Measurements from ENCODE around the gene NAV2.

NAV2 gene

GRCh38 chr11:19848219-19848618 is 135.6 kb downstream of the NAV2 start:
- Histone ChIP-seq H3K36me3 (peaks cover 0 to 46% (median 30%) of the 10 kb centered on the region in 3 donors), H3K4me3 (no peak overlapping the region), H3K4me1 (peaks cover 0 to 53% (median 19%) of the 10 kb centered on the region in 4 donors), H3K27me3 (no peaks in the 10 kb centered on the region), H3K9me3 (no peaks in the 10 kb centered on the region), H3K27ac (no peak overlapping the region)
- intact Hi-C loops (cut with DNase I; ENCODE audit: low total_unique reads), result no loop called here
- TF ChIP-seq, protein P1, sequence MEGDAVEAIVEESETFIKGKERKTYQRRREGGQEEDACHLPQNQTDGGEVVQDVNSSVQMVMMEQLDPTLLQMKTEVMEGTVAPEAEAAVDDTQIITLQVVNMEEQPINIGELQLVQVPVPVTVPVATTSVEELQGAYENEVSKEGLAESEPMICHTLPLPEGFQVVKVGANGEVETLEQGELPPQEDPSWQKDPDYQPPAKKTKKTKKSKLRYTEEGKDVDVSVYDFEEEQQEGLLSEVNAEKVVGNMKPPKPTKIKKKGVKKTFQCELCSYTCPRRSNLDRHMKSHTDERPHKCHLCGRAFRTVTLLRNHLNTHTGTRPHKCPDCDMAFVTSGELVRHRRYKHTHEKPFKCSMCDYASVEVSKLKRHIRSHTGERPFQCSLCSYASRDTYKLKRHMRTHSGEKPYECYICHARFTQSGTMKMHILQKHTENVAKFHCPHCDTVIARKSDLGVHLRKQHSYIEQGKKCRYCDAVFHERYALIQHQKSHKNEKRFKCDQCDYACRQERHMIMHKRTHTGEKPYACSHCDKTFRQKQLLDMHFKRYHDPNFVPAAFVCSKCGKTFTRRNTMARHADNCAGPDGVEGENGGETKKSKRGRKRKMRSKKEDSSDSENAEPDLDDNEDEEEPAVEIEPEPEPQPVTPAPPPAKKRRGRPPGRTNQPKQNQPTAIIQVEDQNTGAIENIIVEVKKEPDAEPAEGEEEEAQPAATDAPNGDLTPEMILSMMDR (IDR thresholded peaks at IDR 0.05), result no peak
- no peak for DNase-seq

DNA sequence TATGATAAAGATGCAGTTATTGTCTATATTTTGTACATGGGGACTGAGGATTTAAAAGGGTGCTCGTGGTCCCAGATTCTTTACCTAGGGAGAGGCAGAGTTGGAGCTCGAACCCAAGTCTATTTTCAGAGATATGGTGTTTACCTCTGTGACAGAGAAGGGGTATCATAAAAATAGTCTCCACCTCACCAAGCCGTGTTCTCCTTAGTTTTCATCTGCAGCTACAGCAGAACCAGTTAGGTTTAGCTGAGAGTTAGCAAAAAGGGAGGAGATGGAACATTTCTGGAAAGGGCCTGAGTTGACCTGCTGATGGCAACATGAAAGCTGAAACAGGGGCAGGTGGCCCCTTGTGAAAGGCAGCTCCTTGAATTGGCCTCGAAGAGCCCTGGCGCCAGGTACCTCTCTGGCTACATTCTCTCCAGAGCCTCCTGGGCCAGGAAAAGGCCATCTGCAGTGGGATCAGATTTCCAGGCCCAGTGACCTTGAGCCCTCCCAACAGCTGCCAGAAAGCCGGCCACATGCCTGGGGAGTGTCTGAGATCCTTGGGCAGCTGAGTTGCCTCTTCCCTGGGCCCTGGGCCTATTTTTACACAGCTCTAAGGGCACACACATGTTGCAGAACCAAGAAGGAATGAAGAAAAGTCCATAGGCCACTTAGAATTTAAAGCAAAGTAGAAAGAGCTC is 136.6 kb downstream of the NAV2 start:
- Histone ChIP-seq H3K27ac (no peak overlapping the region), H3K4me1 (peaks cover 0 to 63% (median 22%) of the 10 kb centered on the region in 4 donors), H3K36me3 (peaks cover 0 to 46% (median 30%) of the 10 kb centered on the region in 3 donors), H3K27me3 (no peaks in the 10 kb centered on the region), H3K4me3 (no peak overlapping the region), H3K9me3 (no peaks in the 10 kb centered on the region)
- DNase-seq, result no peak
- intact Hi-C loops (cut with DNase I; ENCODE audit: low total_unique reads), result no loop called here
- TF ChIP-seq, protein P1 (IDR thresholded peaks at IDR 0.05), result no peak

DNA sequence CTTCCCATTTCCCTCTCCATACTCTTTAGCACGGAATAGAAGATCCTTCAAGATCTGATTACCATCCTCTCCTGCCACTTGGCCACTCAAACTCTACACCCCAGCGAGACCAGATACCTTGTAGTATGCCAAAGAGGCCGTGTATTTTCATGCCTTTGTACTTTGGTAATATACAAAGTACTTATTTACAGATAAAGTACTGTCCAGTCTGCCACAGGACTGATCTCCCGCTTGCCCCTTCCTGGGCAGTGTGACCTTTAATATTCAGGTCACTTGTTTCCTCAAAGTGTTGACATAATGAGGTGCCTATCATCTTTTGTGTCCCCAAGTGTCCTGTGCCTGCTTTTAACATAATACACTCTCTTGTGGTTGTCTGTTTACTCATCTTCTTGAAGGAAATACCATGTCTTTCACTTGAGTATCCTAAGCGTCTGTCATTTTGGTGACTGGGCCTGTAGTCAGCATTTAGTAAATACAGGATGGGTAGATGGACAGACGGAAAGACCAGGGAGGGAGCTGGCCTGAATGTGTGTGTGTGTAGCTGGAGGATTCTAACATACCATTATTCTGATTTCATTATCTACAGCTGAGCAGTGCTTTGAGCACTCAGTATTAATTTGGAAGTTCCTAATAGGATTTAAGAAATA is 137.4 kb downstream of the NAV2 start:
- no peak for DNase-seq
- intact Hi-C loops (cut with DNase I; ENCODE audit: low total_unique reads), result no loop called here
- no peak overlapping the region for H3K4me3 ChIP-seq
- TF ChIP-seq, protein P1 (IDR thresholded peaks at IDR 0.05), result no peak
- peaks cover 0 to 46% (median 30%) of the 10 kb centered on the region in 3 donors for H3K36me3 ChIP-seq
- H3K27me3 ChIP-seq, result no peaks in the 10 kb centered on the region
- no peaks in the 10 kb centered on the region for H3K9me3 ChIP-seq
- no peak overlapping the region for H3K27ac ChIP-seq
- H3K4me1 ChIP-seq, result peaks cover 0 to 69% (median 22%) of the 10 kb centered on the region in 4 donors

DNA sequence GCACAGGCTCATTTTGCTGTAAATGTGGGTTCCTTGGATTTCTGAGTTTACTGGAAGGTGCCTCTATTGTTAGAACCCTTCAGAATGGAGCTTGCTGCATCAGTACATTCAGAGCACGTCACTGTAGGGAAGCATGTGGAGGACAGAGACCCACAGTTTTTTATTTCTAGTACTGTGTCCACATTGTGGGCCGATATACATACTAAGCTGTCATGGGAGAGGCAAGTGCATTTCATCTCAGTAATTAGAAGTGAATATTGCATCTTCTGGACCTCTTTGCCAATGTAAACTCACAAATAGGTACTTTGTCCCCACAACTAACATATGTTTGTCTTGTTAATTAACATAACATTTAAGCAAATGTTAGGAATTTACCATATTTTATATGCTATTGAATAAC is 139.7 kb downstream of the NAV2 start:
- no peak for DNase-seq
- intact Hi-C loops (cut with DNase I; ENCODE audit: low total_unique reads), result no loop called here
- no peaks in the 10 kb centered on the region for H3K27me3 ChIP-seq
- peaks cover 0 to 47% (median 17%) of the 10 kb centered on the region in 4 donors for H3K4me1 ChIP-seq
- no peak overlapping the region for H3K4me3 ChIP-seq
- TF ChIP-seq, protein P1 (IDR thresholded peaks at IDR 0.05), result no peak
- H3K27ac ChIP-seq, result no peak overlapping the region
- H3K36me3 ChIP-seq, result peaks cover 0 to 37% (median 21%) of the 10 kb centered on the region in 3 donors
- no peaks in the 10 kb centered on the region for H3K9me3 ChIP-seq

DNA sequence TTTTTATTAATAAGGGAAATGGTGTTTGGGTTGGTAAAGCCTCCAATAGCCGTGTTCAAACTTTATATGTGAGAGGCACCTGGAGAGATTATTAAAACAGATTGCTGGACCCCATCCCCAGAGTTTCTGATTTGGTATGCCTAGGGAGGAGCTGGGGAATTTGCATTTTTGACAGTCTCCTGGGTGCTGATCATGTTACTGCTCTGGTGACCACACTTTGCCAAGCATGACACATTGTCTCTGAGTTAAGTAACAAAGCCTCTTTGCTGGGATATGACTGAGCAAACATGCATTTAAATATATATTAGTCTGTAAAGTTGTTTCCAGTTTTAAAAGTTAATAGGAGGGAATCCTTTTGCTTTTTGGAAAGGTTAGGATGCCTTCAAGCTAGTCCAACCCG is 140.4 kb downstream of the NAV2 start:
- Histone ChIP-seq H3K36me3 (peaks cover 0 to 32% (median 21%) of the 10 kb centered on the region in 3 donors), H3K27ac (no peak overlapping the region), H3K9me3 (no peaks in the 10 kb centered on the region), H3K4me1 (peaks cover 0 to 39% (median 15%) of the 10 kb centered on the region in 4 donors), H3K27me3 (no peaks in the 10 kb centered on the region), H3K4me3 (no peak overlapping the region)
- TF ChIP-seq, protein P1 (IDR thresholded peaks at IDR 0.05), result no peak
- intact Hi-C loops (cut with DNase I; ENCODE audit: low total_unique reads), result no loop called here
- DNase-seq, result no peak
